ENCODE results near the gene PDIA2.

DNA sequence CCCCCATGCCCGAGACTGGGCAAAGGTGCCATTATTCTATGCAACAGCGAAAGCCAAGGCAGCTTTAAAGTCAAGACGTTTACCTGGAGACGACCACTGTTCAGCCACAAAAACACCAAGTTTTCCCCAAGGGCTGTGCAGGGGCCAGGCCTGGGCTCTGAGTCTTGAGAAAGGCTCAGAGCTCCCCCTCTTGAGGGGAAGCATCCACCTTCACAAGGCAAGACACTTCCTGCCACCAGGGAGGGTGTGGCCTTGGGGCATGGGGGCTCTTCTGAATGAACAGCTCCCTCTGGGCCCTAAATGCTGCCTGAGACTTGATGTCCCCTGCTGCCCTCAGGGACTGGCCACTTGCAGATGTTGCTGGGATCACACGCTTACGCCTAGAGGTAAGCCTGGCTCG, 26.5 kb downstream of the PDIA2 start:
- TF ChIP-seq, protein P1, sequence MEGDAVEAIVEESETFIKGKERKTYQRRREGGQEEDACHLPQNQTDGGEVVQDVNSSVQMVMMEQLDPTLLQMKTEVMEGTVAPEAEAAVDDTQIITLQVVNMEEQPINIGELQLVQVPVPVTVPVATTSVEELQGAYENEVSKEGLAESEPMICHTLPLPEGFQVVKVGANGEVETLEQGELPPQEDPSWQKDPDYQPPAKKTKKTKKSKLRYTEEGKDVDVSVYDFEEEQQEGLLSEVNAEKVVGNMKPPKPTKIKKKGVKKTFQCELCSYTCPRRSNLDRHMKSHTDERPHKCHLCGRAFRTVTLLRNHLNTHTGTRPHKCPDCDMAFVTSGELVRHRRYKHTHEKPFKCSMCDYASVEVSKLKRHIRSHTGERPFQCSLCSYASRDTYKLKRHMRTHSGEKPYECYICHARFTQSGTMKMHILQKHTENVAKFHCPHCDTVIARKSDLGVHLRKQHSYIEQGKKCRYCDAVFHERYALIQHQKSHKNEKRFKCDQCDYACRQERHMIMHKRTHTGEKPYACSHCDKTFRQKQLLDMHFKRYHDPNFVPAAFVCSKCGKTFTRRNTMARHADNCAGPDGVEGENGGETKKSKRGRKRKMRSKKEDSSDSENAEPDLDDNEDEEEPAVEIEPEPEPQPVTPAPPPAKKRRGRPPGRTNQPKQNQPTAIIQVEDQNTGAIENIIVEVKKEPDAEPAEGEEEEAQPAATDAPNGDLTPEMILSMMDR (IDR thresholded peaks at IDR 0.05), result no peak
- TF ChIP-seq TCF7L2 (IDR thresholded peaks at IDR 0.05; ENCODE audit: low read depth, low read length) (no peak), POLR2AphosphoS5 (IDR thresholded peaks at IDR 0.05; ENCODE audit: low read depth, low read length) (no peak), SIN3A (IDR thresholded peaks at IDR 0.05; ENCODE audit: borderline replicate concordance, insufficient read depth, low read depth, low read length) (no peak)
- TF ChIP-seq, protein P2, sequence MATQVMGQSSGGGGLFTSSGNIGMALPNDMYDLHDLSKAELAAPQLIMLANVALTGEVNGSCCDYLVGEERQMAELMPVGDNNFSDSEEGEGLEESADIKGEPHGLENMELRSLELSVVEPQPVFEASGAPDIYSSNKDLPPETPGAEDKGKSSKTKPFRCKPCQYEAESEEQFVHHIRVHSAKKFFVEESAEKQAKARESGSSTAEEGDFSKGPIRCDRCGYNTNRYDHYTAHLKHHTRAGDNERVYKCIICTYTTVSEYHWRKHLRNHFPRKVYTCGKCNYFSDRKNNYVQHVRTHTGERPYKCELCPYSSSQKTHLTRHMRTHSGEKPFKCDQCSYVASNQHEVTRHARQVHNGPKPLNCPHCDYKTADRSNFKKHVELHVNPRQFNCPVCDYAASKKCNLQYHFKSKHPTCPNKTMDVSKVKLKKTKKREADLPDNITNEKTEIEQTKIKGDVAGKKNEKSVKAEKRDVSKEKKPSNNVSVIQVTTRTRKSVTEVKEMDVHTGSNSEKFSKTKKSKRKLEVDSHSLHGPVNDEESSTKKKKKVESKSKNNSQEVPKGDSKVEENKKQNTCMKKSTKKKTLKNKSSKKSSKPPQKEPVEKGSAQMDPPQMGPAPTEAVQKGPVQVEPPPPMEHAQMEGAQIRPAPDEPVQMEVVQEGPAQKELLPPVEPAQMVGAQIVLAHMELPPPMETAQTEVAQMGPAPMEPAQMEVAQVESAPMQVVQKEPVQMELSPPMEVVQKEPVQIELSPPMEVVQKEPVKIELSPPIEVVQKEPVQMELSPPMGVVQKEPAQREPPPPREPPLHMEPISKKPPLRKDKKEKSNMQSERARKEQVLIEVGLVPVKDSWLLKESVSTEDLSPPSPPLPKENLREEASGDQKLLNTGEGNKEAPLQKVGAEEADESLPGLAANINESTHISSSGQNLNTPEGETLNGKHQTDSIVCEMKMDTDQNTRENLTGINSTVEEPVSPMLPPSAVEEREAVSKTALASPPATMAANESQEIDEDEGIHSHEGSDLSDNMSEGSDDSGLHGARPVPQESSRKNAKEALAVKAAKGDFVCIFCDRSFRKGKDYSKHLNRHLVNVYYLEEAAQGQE (IDR thresholded peaks at IDR 0.05; ENCODE audit: insufficient read depth in 1 of 2, low read depth in 2 of 2, low read length in 1 of 2), result no peak
